NCI-H2227 treated with DMSO at 0.1 percent for 48 hours (cell line): ENCODE results near the gene LTA.

Source experiments
- DNase-seq: peaks from one replicate; lab custom pipeline; 2025; lab: John Stamatoyannopoulos, UW

Gene LTA

GRCh38 chr6:31572041-31572911 lies at the start of gene LTA:
Gene LTA (plus strand): TSS chr6:31572289. CDS start chr6:31572743, 454 bp downstream.
- DNase-seq = no peak

GRCh38 chr6:31525553-31525931 lies 46.5 kb upstream of the LTA start:
- DNase-seq = no peak

- no peak for DNase-seq
These were observed 46.0 kb upstream of the LTA start for GRCh38 chr6:31525932-31526591.

- DNase-seq = no peak
These were observed 43.7 kb upstream of the LTA start for GRCh38 chr6:31528307-31528777.

GRCh38 chr6:31528821-31529328 lies 43.2 kb upstream of the LTA start, which contains the start of gene MCCD1:
Gene MCCD1 (plus strand): TSS chr6:31528962. CDS start chr6:31529015, 53 bp downstream.
- no peak for DNase-seq

GRCh38 chr6:31529329-31530150 lies 42.5 kb upstream of the LTA start:
- no peak for DNase-seq

GRCh38 chr6:31530659-31531058 lies 41.4 kb upstream of the LTA start:
- DNase-seq = no peak

- DNase-seq = no peak
These were observed 40.9 kb upstream of the LTA start for GRCh38 chr6:31531162-31531561.

GRCh38 chr6:31531771-31532643 lies 40.1 kb upstream of the LTA start:
- no peak for DNase-seq

- no peak for DNase-seq
These were observed 39.2 kb upstream of the LTA start for GRCh38 chr6:31532644-31533454.

GRCh38 chr6:31533455-31533841 lies 38.6 kb upstream of the LTA start:
- DNase-seq = no peak

- DNase-seq = no peak
These were observed 38.1 kb upstream of the LTA start for GRCh38 chr6:31534011-31534410.

- no peak for DNase-seq
These were observed 37.5 kb upstream of the LTA start for GRCh38 chr6:31534521-31535040.

GRCh38 chr6:31535538-31536324 lies 36.4 kb upstream of the LTA start:
- DNase-seq = no peak

- DNase-seq = no peak
These were observed 33.2 kb upstream of the LTA start for GRCh38 chr6:31538805-31539400.

GRCh38 chr6:31540640-31541039 lies 31.4 kb upstream of the LTA start:
- DNase-seq = no peak

- DNase-seq = peak; percentile 65
These were observed 30.9 kb upstream of the LTA start for GRCh38 chr6:31541059-31541657.
